CD4-positive, alpha-beta memory T cell (primary cell): ENCODE measurements around the gene C5. TPM values are rescaled to one million over a fixed set of nuclear protein-coding genes. Genes with fewer than 3 reads are reported as not detected.
"Not testable (repeated sequence)": the region's sequence is repeated elsewhere in the genome, so short reads cannot be mapped to it uniquely, and the experiment has no call there.

Experiments used
- CTCF ChIA-PET: fragments of 350-600 bp; sonication (Branson Sonifier 250); formaldehyde crosslinking; loops from one replicate; lab custom pipeline; 2021; ENCODE audit warnings: inconsistent platforms; ENCODE audit not compliant: partially characterized antibody; lab: Charles Lee
- POLR2A ChIA-PET: fragments of 350-600 bp; sonication (Branson Sonifier 250); formaldehyde crosslinking; loops from one replicate; lab custom pipeline; 2021; ENCODE audit not compliant: partially characterized antibody; lab: Charles Lee
- DNase-seq, 5 donors: peaks; one replicate each; pipeline versions ENCODE4 v3.0.0 to v3.0.0-alpha.2; 2020 to 2022; ENCODE audit warnings: mixed read lengths in 1 of 5
- H3K27ac ChIP-seq: one replicate; pipeline ENCODE4 v1.7.0; 2013; ENCODE audit warnings: low read depth, low read length
- H3K27me3 ChIP-seq: 2 replicates; pipeline ENCODE4 v1.7.0; 2013; ENCODE audit warnings: mild to moderate bottlenecking, low read length, moderate library complexity; ENCODE audit not compliant: insufficient read depth
- H3K36me3 ChIP-seq: 2 replicates; pipeline ENCODE4 v1.7.0; 2013; ENCODE audit warnings: mild to moderate bottlenecking, low read length, moderate library complexity; ENCODE audit not compliant: insufficient read depth
- H3K4me1 ChIP-seq: 2 replicates; pipeline ENCODE4 v1.7.0; 2013; ENCODE audit warnings: mild to moderate bottlenecking, low read length, moderate library complexity; ENCODE audit not compliant: insufficient read depth
- H3K4me3 ChIP-seq, 2 donors: one replicate each; pipeline ENCODE4 v1.7.0; 2013; ENCODE audit warnings: low read length in 2 of 2, mild to moderate bottlenecking in 1 of 2
- H3K9me3 ChIP-seq, 2 donors: one replicate each; pipeline ENCODE4 v1.7.0; 2013; ENCODE audit warnings: low read length in 2 of 2, control low read depth in 1 of 2; ENCODE audit not compliant: control insufficient read depth in 1 of 2
- H3K27ac Mint-ChIP-seq, 7 donors: one replicate each; pipeline ENCODE4 v1.8.0; 2020 to 2021; ENCODE audit warnings: mixed read lengths in 7 of 7, mild to moderate bottlenecking in 6 of 7, inconsistent platforms in 3 of 7, moderate library complexity in 3 of 7
- H3K27me3 Mint-ChIP-seq, 2 donors: one replicate each; pipeline ENCODE4 v1.8.0; 2020 to 2021; ENCODE audit warnings: mixed read lengths in 2 of 2
- H3K36me3 Mint-ChIP-seq, 2 donors: one replicate each; pipeline ENCODE4 v1.8.0; 2020 to 2021; ENCODE audit warnings: mixed read lengths in 2 of 2, inconsistent platforms in 1 of 2, mild to moderate bottlenecking in 1 of 2
- H3K4me1 Mint-ChIP-seq, 4 donors: one replicate each; pipeline ENCODE4 v1.8.0; 2020 to 2021; ENCODE audit warnings: mixed read lengths in 4 of 4, mild to moderate bottlenecking in 1 of 4
- H3K4me3 Mint-ChIP-seq, 8 donors: one replicate each; pipeline ENCODE4 v1.8.0; 2020 to 2021; ENCODE audit warnings: mixed read lengths in 8 of 8, mild to moderate bottlenecking in 7 of 8, moderate library complexity in 6 of 8, inconsistent platforms in 3 of 8
- H3K9me3 Mint-ChIP-seq, 8 donors: one replicate each; pipeline ENCODE4 v1.8.0; 2020 to 2021; ENCODE audit warnings: mixed read lengths in 8 of 8, mild to moderate bottlenecking in 5 of 8, inconsistent platforms in 3 of 8, moderate library complexity in 1 of 8
- intact Hi-C: fragments of 100-400 bp; cut with micrococcal nuclease; formaldehyde crosslinking; loops from one replicate; pipeline ENCODE4 v1.15.1; 2023
- polyA plus RNA-seq, 2 donors: library from polyadenylated mRNA; unstranded; fragments of 300-500 nt; fragmentation: Illumina TruSeq; gene quantifications; one replicate each; pipeline ENCODE4 v1.2.3, GENCODE V29; 2021
- total RNA-seq, 2 experiments: library from RNA; stranded (reverse); gene quantifications; one replicate each; pipeline ENCODE4 v1.2.3, GENCODE V29; 2021

C5 gene
- total and polyA plus RNA-seq, 4 experiments from 2014 or later, result 0.28 to 3.2 (median 1.3) TPM

- H3K27me3 Mint-ChIP-seq, result no peaks in the 10 kb centered on the region
These were observed 5.6 kb upstream of the C5 start for GRCh38 chr9:121055642-121056143.

GRCh38 chr9:121053544-121053943 is 3.5 kb upstream of the C5 start:
- Mint-ChIP-seq H3K4me1 (no peaks in the 10 kb centered on the region), H3K9me3 (peaks cover 0 to 13% (median 2%) of the 10 kb centered on the region in 8 donors), H3K27me3 (no peaks in the 10 kb centered on the region), H3K4me3 (no peak overlapping the region), H3K36me3 (peaks cover 0 to 3% of the 10 kb centered on the region in 2 donors), H3K27ac (no peak overlapping the region)
- ChIA-PET CTCF (interaction anchor here (1.4 kb wide), 1 partner anchor 11 kb away, joined by 6 read pairs; no protein-coding TSS in a partner anchor), POLR2A (no interaction called here)
- Histone ChIP-seq H3K4me1 (no peaks in the 10 kb centered on the region), H3K4me3 (no peak overlapping the region), H3K27me3 (no peaks in the 10 kb centered on the region), H3K9me3 (no peaks in the 10 kb centered on the region), H3K27ac (no peak overlapping the region), H3K36me3 (no peaks in the 10 kb centered on the region)
- intact Hi-C loops, result no loop called here
- DNase-seq, result no peak

More at GRCh38 chr9:121055642-121056143, 5.6 kb upstream of the C5 start:
- H3K27me3 ChIP-seq, result no peaks in the 10 kb centered on the region
- DNase-seq, result no peak
- intact Hi-C loops, result no loop called here
- H3K27ac ChIP-seq, result no peak overlapping the region
- no peak overlapping the region for H3K4me3 ChIP-seq
- no peak overlapping the region for H3K27ac Mint-ChIP-seq
- no peaks in the 10 kb centered on the region for H3K9me3 ChIP-seq
- H3K4me3 Mint-ChIP-seq, result no peak overlapping the region
- H3K4me1 ChIP-seq, result peaks cover 4% of the 10 kb centered on the region
- ChIA-PET POLR2A (no interaction called here), CTCF (interaction anchor here (0.6 to 2.0 kb wide), 3 partner anchors 295 to 300 kb away, joined by 3 to 9 read pairs (median 3); no protein-coding TSS in a partner anchor)
- peaks cover 0 to 3% of the 10 kb centered on the region in 2 donors for H3K36me3 Mint-ChIP-seq
- H3K36me3 ChIP-seq, result no peaks in the 10 kb centered on the region
- H3K4me1 Mint-ChIP-seq, result peaks cover 0 to 2% (median under 1%) of the 10 kb centered on the region in 4 donors
- H3K9me3 Mint-ChIP-seq, result peaks cover 0 to 13% (median 2%) of the 10 kb centered on the region in 8 donors

- no peak for DNase-seq
- no peak overlapping the region for H3K27ac Mint-ChIP-seq
- H3K9me3 ChIP-seq, result no peaks in the 10 kb centered on the region
These were observed 1.5 kb downstream of the C5 start for GRCh38 chr9:121048618-121049017.

GRCh38 chr9:121048175-121048574 is 1.9 kb downstream of the C5 start:
- Histone ChIP-seq H3K4me1 (no peaks in the 10 kb centered on the region), H3K36me3 (no peaks in the 10 kb centered on the region), H3K4me3 (no peak overlapping the region), H3K27me3 (no peaks in the 10 kb centered on the region), H3K9me3 (no peaks in the 10 kb centered on the region), H3K27ac (no peak overlapping the region)
- Mint-ChIP-seq H3K4me3 (no peak overlapping the region), H3K27me3 (peaks cover 0 to 1% of the 10 kb centered on the region in 2 donors), H3K27ac (no peak overlapping the region), H3K36me3 (no peaks in the 10 kb centered on the region), H3K4me1 (no peaks in the 10 kb centered on the region), H3K9me3 (no peaks in the 10 kb centered on the region)
- CTCF ChIA-PET, result interaction anchor here (2.4 kb wide), 1 partner anchor 12 kb away, joined by 13 read pairs; no protein-coding TSS in a partner anchor
- POLR2A ChIA-PET, result no interaction called here
- intact Hi-C loops, result no loop called here
- DNase-seq, result no peak

More at GRCh38 chr9:121048618-121049017, 1.5 kb downstream of the C5 start:
- Histone ChIP-seq H3K4me3 (no peak overlapping the region), H3K4me1 (no peaks in the 10 kb centered on the region), H3K36me3 (no peaks in the 10 kb centered on the region), H3K27me3 (no peaks in the 10 kb centered on the region), H3K27ac (no peak overlapping the region)
- Mint-ChIP-seq H3K4me3 (no peak overlapping the region), H3K9me3 (no peaks in the 10 kb centered on the region), H3K36me3 (no peaks in the 10 kb centered on the region), H3K4me1 (no peaks in the 10 kb centered on the region), H3K27me3 (peaks cover 0 to 1% of the 10 kb centered on the region in 2 donors)
- intact Hi-C loops, result no loop called here
- POLR2A ChIA-PET, result no interaction called here
- CTCF ChIA-PET, result interaction anchor here (2.4 kb wide), 1 partner anchor 11 kb away, joined by 13 read pairs; no protein-coding TSS in a partner anchor

DNA sequence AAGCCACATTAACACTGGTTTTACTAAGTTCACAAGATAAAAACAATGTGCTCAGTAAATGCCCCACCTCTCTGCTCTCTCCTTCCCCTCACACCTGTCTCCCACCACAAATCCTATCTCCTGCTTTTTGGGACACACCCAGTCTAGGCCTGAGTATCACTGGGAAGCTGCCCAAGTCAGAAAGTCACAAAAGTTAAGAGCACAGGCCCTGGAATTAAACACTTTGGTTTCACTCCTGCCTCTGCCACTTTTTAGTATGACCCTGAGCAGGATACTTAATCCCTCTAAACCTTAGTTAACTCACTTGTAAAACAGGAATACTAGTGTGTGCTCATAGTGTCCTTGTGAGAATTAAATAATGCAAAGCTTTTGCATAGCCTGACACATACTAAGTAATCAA is 11.3 kb downstream of the C5 start:
- no peaks in the 10 kb centered on the region for H3K27me3 ChIP-seq
- POLR2A ChIA-PET, result interaction anchor here (0.6 kb wide), 1 partner anchor 8 kb away, joined by 3 read pairs; no protein-coding TSS in a partner anchor
- no peak overlapping the region for H3K27ac Mint-ChIP-seq

GRCh38 chr9:121038362-121038761 is 11.7 kb downstream of the C5 start:
- Mint-ChIP-seq H3K36me3 (peaks cover 4 to 6% of the 10 kb centered on the region in 2 donors), H3K9me3 (peaks cover 0 to 3% (median 0%) of the 10 kb centered on the region in 8 donors)
- POLR2A ChIA-PET, result interaction anchor here (0.6 kb wide), 1 partner anchor 9 kb away, joined by 3 read pairs; no protein-coding TSS in a partner anchor

More for the DNA sequence above, 11.3 kb downstream of the C5 start:
- Mint-ChIP-seq H3K4me3 (no peak overlapping the region), H3K4me1 (no peaks in the 10 kb centered on the region), H3K9me3 (peaks cover 0 to 3% (median 0%) of the 10 kb centered on the region in 8 donors), H3K27me3 (no peaks in the 10 kb centered on the region), H3K36me3 (peaks cover 4 to 6% of the 10 kb centered on the region in 2 donors)
- H3K9me3 ChIP-seq, result no peaks in the 10 kb centered on the region
- no peaks in the 10 kb centered on the region for H3K4me1 ChIP-seq
- H3K36me3 ChIP-seq, result no peaks in the 10 kb centered on the region
- no peak for DNase-seq
- no peak overlapping the region for H3K27ac ChIP-seq
- intact Hi-C loops, result no loop called here
- CTCF ChIA-PET, result interaction anchor here (1.0 to 1.6 kb wide), 2 partner anchors 8 to 21 kb away, joined by 3 read pairs; no protein-coding TSS in a partner anchor
- H3K4me3 ChIP-seq, result no peak overlapping the region

GRCh38 chr9:121035717-121036116 is 14.4 kb downstream of the C5 start:
- H3K27ac Mint-ChIP-seq, H3K4me1 Mint-ChIP-seq, H3K36me3 Mint-ChIP-seq, intact Hi-C loops, H3K27ac ChIP-seq, H3K9me3 Mint-ChIP-seq, H3K36me3 ChIP-seq, H3K9me3 ChIP-seq, H3K4me3 ChIP-seq, H3K4me1 ChIP-seq, H3K27me3 ChIP-seq, H3K27me3 Mint-ChIP-seq, H3K4me3 Mint-ChIP-seq, DNase-seq, POLR2A ChIA-PET: not testable (repeated sequence)
- CTCF ChIA-PET, result interaction anchor here (1.3 kb wide), 1 partner anchor 54 kb away, joined by 4 read pairs; no protein-coding TSS in a partner anchor

More at GRCh38 chr9:121038362-121038761, 11.7 kb downstream of the C5 start:
- CTCF ChIA-PET, result interaction anchor here (0.8 to 1.6 kb wide), 3 partner anchors 9 to 57 kb away, joined by 3 read pairs; no protein-coding TSS in a partner anchor
- H3K4me1 Mint-ChIP-seq, result no peaks in the 10 kb centered on the region
- H3K4me3 Mint-ChIP-seq, result no peak overlapping the region
- no peaks in the 10 kb centered on the region for H3K9me3 ChIP-seq
- H3K4me3 ChIP-seq, result no peak overlapping the region
- no peaks in the 10 kb centered on the region for H3K27me3 ChIP-seq
- no peaks in the 10 kb centered on the region for H3K27me3 Mint-ChIP-seq
- no peaks in the 10 kb centered on the region for H3K4me1 ChIP-seq
- intact Hi-C loops, result no loop called here
- no peak overlapping the region for H3K27ac Mint-ChIP-seq
- DNase-seq, result no peak
- no peaks in the 10 kb centered on the region for H3K36me3 ChIP-seq
- H3K27ac ChIP-seq, result no peak overlapping the region
